Neural crest cell (in vitro differentiated cells): Measurements from ENCODE around the gene SCLT1. TPM values are rescaled to one million over a fixed set of nuclear protein-coding genes. Genes with fewer than 3 reads are reported as not detected.

Experiments
- DNase-seq: peaks from one replicate; pipeline ENCODE4 v3.0.0; 2021; ENCODE audit warnings: low read depth, mixed read lengths, low spot score
- H3K27ac Mint-ChIP-seq: one replicate; pipeline ENCODE4 v1.8.0; 2021; ENCODE audit warnings: mild to moderate bottlenecking, mixed read lengths; ENCODE audit not compliant: unreplicated experiment
- H3K27me3 Mint-ChIP-seq: 2 replicates; pipeline ENCODE4 v1.8.0; 2021; ENCODE audit warnings: low read depth, mild to moderate bottlenecking, mixed read lengths
- H3K36me3 Mint-ChIP-seq: 2 replicates; pipeline ENCODE4 v1.8.0; 2021; ENCODE audit warnings: low read depth, mild to moderate bottlenecking, mixed read lengths
- H3K4me1 Mint-ChIP-seq: 2 replicates; pipeline ENCODE4 v1.8.0; 2021; ENCODE audit warnings: mixed read lengths
- H3K4me3 Mint-ChIP-seq: one replicate; pipeline ENCODE4 v1.8.0; 2021; ENCODE audit warnings: mild to moderate bottlenecking, mixed read lengths
- H3K9me3 Mint-ChIP-seq: 2 replicates; pipeline ENCODE4 v1.8.0; 2021; ENCODE audit warnings: mixed read lengths
- total RNA-seq: library from RNA; stranded (reverse); gene quantifications from 2 replicates; pipeline ENCODE4 v1.2.1, GENCODE V29; 2021
- TF ChIP-seq, protein P1 (sequence below): fragments of 200-600 bp; sonication (generic); conservative IDR thresholded peaks from 2 replicates; pipeline ENCODE4 v1.5.0; 2021; ENCODE audit warnings: antibody characterized with exemption, mild to moderate bottlenecking

The SCLT1 gene
- total RNA-seq, 1 donor from 2014 or later: 22.7 TPM

DNA sequence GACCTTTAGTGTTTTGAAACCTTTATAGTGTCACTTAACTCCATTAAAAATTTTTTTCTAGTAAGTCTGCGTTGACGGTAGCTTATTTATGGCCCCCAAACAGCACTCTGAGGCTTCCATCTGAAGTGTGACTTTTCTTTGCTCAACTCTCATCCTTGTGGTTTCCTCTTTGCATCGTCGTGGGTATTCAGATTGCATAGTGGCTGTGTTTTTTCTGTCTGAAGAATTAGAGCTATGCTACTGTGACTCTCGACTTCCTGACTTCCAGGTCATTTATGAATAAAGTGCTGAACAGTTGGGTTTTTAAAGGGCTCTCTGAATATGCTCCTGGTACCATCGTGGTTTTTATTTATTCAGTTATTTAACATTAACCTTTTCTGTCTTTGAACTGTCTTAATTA, 238.9 kb downstream of the SCLT1 start:
- Mint-ChIP-seq H3K4me1 (no peaks in the 10 kb centered on the region), H3K27ac (no peak overlapping the region), H3K9me3 (no peaks in the 10 kb centered on the region), H3K4me3 (no peak overlapping the region), H3K36me3 (peaks cover 35% of the 10 kb centered on the region), H3K27me3 (no peaks in the 10 kb centered on the region)
- DNase-seq: no peak
- TF ChIP-seq, protein P1, sequence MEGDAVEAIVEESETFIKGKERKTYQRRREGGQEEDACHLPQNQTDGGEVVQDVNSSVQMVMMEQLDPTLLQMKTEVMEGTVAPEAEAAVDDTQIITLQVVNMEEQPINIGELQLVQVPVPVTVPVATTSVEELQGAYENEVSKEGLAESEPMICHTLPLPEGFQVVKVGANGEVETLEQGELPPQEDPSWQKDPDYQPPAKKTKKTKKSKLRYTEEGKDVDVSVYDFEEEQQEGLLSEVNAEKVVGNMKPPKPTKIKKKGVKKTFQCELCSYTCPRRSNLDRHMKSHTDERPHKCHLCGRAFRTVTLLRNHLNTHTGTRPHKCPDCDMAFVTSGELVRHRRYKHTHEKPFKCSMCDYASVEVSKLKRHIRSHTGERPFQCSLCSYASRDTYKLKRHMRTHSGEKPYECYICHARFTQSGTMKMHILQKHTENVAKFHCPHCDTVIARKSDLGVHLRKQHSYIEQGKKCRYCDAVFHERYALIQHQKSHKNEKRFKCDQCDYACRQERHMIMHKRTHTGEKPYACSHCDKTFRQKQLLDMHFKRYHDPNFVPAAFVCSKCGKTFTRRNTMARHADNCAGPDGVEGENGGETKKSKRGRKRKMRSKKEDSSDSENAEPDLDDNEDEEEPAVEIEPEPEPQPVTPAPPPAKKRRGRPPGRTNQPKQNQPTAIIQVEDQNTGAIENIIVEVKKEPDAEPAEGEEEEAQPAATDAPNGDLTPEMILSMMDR: no peak

DNA sequence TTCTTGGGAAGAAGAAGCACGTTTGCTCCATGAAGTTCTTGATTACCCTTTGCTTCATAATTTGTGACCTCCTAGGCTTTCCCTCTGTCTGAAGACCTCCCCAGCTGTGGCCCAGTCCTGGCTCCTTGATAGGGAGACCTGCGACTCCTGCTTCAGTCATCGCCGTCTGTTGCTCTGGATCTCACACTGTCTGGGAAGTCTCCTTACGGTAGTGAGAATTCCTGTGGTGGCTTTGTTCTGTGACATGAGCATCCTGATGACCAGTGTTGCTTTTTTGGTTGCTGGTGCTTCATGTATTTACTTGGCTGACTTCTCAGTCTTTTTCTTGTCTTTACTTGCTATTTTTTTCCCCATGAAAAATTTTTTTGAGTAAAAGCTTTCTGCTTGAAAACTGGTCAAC, 239.6 kb downstream of the SCLT1 start:
- peaks cover 30% of the 10 kb centered on the region for H3K36me3 Mint-ChIP-seq

DNA sequence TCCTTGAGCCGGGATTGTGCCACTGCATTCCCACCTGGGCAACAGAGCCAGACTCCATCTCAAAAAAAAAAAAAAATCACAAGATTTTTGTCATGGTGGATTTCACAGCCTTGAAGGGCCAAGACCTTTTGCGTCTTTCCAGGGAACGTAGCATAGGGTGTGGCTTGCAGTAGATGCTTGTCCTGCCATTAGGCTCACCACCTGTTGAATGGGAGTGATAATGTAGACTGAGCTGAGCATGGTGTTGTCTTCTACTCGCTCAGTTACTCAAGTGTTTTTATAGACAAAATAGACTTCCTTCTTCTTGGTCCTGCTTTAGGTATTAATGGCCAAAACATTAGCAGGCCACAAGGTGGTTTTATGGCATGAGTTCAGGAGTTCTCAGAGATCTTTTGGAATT, 243.1 kb downstream of the SCLT1 start:
- TF ChIP-seq, protein P1: no peak
- Mint-ChIP-seq H3K4me1 (no peaks in the 10 kb centered on the region), H3K9me3 (no peaks in the 10 kb centered on the region), H3K4me3 (no peak overlapping the region), H3K36me3 (peaks cover 29% of the 10 kb centered on the region), H3K27me3 (no peaks in the 10 kb centered on the region), H3K27ac (no peak overlapping the region)
- no peak for DNase-seq

More for the DNA sequence above, 239.6 kb downstream of the SCLT1 start:
- DNase-seq: no peak
- H3K9me3 Mint-ChIP-seq: no peaks in the 10 kb centered on the region
- no peaks in the 10 kb centered on the region for H3K4me1 Mint-ChIP-seq
- H3K27ac Mint-ChIP-seq: no peak overlapping the region
- TF ChIP-seq, protein P1: no peak
- no peak overlapping the region for H3K4me3 Mint-ChIP-seq
- H3K27me3 Mint-ChIP-seq: no peaks in the 10 kb centered on the region

DNA sequence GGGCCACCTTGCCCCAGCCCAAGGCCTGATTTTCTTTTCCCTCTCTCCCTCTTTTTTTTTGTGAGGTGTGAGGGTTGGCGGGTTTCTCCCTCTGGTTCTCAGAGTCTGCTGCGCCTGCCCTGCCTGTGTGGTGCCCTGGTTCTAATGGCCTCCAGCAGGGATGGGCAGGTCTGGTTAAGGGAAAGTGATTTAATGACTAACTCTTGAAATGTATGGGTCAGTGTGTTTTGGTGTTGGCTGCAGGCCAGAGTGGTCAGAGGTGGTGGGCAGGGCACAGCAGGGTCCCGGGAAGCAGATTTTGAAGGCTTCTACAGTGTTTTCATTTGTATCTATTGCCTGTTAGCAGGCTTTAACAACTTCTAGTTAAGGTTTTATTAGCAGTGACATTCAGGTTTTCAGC, 244.9 kb downstream of the SCLT1 start:
- no peak for DNase-seq
- H3K36me3 Mint-ChIP-seq: peaks cover 32% of the 10 kb centered on the region
- H3K9me3 Mint-ChIP-seq: no peaks in the 10 kb centered on the region
- H3K4me3 Mint-ChIP-seq: no peak overlapping the region
- H3K27ac Mint-ChIP-seq: peak overlapping the region; percentile 24
- no peaks in the 10 kb centered on the region for H3K27me3 Mint-ChIP-seq
- no peaks in the 10 kb centered on the region for H3K4me1 Mint-ChIP-seq
- TF ChIP-seq, protein P1: no peak

DNA sequence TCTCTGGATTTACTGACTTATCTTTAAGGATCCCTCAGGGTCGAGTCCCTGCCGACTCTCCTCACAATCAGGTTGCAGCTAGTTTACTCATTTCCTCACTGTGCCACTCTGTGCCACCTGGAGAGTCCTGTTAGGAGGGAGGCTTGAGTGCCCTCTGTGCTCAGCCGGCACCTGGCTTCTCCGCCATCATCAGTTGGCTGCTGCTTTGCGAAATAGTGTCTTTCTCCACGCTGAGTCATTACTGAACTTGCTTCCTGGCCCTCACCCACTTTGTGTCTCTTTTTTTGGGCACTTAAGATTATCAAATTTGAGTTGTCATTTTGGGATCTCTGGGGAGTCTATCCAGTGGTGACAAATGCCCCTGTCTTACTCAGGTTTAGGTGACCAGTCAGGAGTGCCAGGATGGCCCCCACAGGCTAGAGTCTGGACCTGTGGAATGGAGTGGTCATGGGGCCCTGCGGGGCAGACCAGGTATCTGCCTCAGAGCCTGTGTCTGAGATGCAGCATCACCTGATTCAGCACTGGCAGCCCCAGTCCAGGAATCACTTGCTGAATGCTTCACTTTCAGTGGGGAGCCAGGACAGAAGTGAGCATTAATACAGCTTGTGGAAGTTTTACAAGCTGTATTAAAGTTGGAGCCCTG, 246.1 kb downstream of the SCLT1 start:
- TF ChIP-seq, protein P1: no peak
- no peak for DNase-seq
- H3K9me3 Mint-ChIP-seq: no peaks in the 10 kb centered on the region
- no peak overlapping the region for H3K4me3 Mint-ChIP-seq
- H3K36me3 Mint-ChIP-seq: peaks cover 28% of the 10 kb centered on the region
- no peaks in the 10 kb centered on the region for H3K4me1 Mint-ChIP-seq
- H3K27me3 Mint-ChIP-seq: no peaks in the 10 kb centered on the region
- peak overlapping the region; percentile 79 for H3K27ac Mint-ChIP-seq
